Erythroblast (primary cell): ENCODE measurements around the gene CMTM5.

Experiments used
- GATA1 ChIP-seq: IDR thresholded peaks from 2 replicates; pipeline ENCODE4 v1.6.1; 2011; ENCODE audit warnings: low read depth, mild to moderate bottlenecking, control low read depth, low read length, moderate library complexity
- POLR2A ChIP-seq: IDR thresholded peaks from 2 replicates; pipeline ENCODE4 v1.6.1; 2011; ENCODE audit warnings: mild to moderate bottlenecking, low read length

DNA sequence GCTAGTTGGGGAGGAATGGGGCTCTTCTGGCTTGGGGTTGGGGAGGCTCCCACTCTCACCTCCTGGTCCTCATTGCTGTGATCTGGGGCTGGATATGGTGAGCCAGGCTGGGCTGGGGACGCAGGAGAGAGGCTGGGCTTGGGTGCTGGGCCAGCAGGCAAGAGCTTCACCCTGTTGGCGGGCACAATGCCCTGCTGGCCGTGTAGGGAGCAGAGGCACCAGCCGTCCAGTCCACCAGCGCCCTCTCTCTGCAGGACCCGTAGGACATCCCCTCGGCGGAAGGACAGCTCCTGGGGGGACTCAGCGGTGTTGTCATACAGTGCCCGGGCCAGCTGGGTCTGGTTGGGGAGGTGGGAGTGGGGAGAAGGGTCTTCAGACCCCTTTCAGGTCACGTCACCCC, 16.4 kb upstream of the CMTM5 start:
- TF ChIP-seq POLR2A (no peak), GATA1 (no peak)
